Measurements from ENCODE around the gene SRPK2. TPM values are rescaled to one million over a fixed set of nuclear protein-coding genes. Genes with fewer than 3 reads are reported as not detected.

The SRPK2 gene
- total and polyA plus RNA-seq, 4 donors, result 7.8 to 19.7 (median 16.7) TPM

- no peak for TF ChIP-seq CTCF (IDR thresholded peaks at IDR 0.05; ENCODE audit: low read depth, low read length, missing input control)
- TF ChIP-seq GABPA (IDR thresholded peaks at IDR 0.05 in 1 of 2, conservative IDR thresholded peaks at IDR 0.05 in 1 of 2), result no peak
- TF ChIP-seq RXRA (IDR thresholded peaks at IDR 0.05), result no peak
- no peak for TF ChIP-seq HNF4A (conservative IDR thresholded peaks at IDR 0.05)
- no peak for TF ChIP-seq FOXA2 (IDR thresholded peaks at IDR 0.05)
- TF ChIP-seq YY1 (IDR thresholded peaks at IDR 0.05), result no peak
- TF ChIP-seq RAD21 (IDR thresholded peaks at IDR 0.05), result no peak
- no peak for TF ChIP-seq NR2F2 (IDR thresholded peaks at IDR 0.05)
- TF ChIP-seq ZBTB33 (IDR thresholded peaks at IDR 0.05), result no peak
- no peak for TF ChIP-seq JUND (IDR thresholded peaks at IDR 0.05)
- TF ChIP-seq REST (IDR thresholded peaks at IDR 0.05), result no peak
- TF ChIP-seq MAX (IDR thresholded peaks at IDR 0.05), result no peak
- no peak for TF ChIP-seq ATF3 (IDR thresholded peaks at IDR 0.05)
- no peak for TF ChIP-seq FOXA1 (IDR thresholded peaks at IDR 0.05)
- no peak for TF ChIP-seq SP1 (IDR thresholded peaks at IDR 0.05)
- no peak for TF ChIP-seq TAF1 (conservative IDR thresholded peaks at IDR 0.05)
- TF ChIP-seq HNF4G (IDR thresholded peaks at IDR 0.05), result no peak
- TF ChIP-seq EGR1 (IDR thresholded peaks at IDR 0.05; ENCODE audit: low read depth in 2 of 2), result no peak
- H3K9ac ChIP-seq (ENCODE audit: low read depth in 1 of 2, low read length in 2 of 2), result no peak overlapping the region
- H3K9me3 ChIP-seq (ENCODE audit: control insufficient read depth in 4 of 4, low read length in 3 of 4), result no peaks in the 10 kb centered on the region
- peaks cover 0 to 12% (median under 1%) of the 10 kb centered on the region in 4 donors for H3K36me3 ChIP-seq (ENCODE audit: control insufficient read depth in 4 of 4, insufficient read depth in 3 of 4, low read depth in 1 of 4, low read length in 3 of 4)
- no peak overlapping the region for H3K4me3 ChIP-seq (ENCODE audit: low read depth in 1 of 3, low read length in 3 of 3)
- peaks cover 4 to 14% (median 9%) of the 10 kb centered on the region in 4 donors for H3K4me1 ChIP-seq (ENCODE audit: control insufficient read depth in 4 of 4, insufficient read depth in 4 of 4, low read length in 3 of 4)
- DNase-seq (ENCODE audit: low spot score), result no peak
- 93% methylated on average over 9 of the region's 9 CpGs for WGBS
- no peaks in the 10 kb centered on the region for H3K27me3 ChIP-seq (ENCODE audit: control insufficient read depth in 4 of 4, insufficient read depth in 4 of 4, low read length in 3 of 4)
- H3K27ac ChIP-seq (ENCODE audit: low read depth in 1 of 2, low read length in 2 of 2), result no peak overlapping the region
These were observed 254.6 kb downstream of the SRPK2 start for GRCh38 chr7:105133986-105134655.
